Endothelial cell of umbilical vein (primary cell): Measurements from ENCODE around the gene STKLD1.

ENCODE experiments used
- CTCF ChIP-seq, 2 donors: IDR thresholded peaks; 1 replicate in 1 of 2; 2 replicates in 1 of 2; pipeline ENCODE4 v1.5.1; 2011; ENCODE audit warnings: low read length in 2 of 2, mild to moderate bottlenecking in 2 of 2, moderate library complexity in 2 of 2, control low read depth in 1 of 2, inconsistent platforms in 1 of 2, low read depth in 1 of 2; ENCODE audit not compliant: insufficient read depth in 1 of 2; ENCODE audit errors: extremely low read depth in 1 of 2
- EZH2 ChIP-seq: IDR thresholded peaks from 2 replicates; pipeline ENCODE4 v1.6.1; 2012; ENCODE audit warnings: borderline replicate concordance, low read depth, mild to moderate bottlenecking, moderate library complexity, low read length, inconsistent platforms; ENCODE audit not compliant: severe bottlenecking
- MYC ChIP-seq: IDR thresholded peaks from one replicate; pipeline ENCODE4 v1.6.1; 2011; ENCODE audit warnings: mild to moderate bottlenecking, low read depth, low read length
- POLR2A ChIP-seq: IDR thresholded peaks from 2 replicates; pipeline ENCODE4 v1.6.1; 2012; ENCODE audit warnings: low read depth, mild to moderate bottlenecking, control low read depth, low read length

- TF ChIP-seq CTCF (IDR thresholded peaks at IDR 0.05; ENCODE audit: extremely low read depth in 1 of 2, insufficient read depth in 1 of 2, low read depth in 1 of 2, low read length in 2 of 2) (no peak), MYC (no peak), EZH2 (no peak), POLR2A (no peak)
These were observed 67.8 kb downstream of the STKLD1 start for GRCh38 chr9:133443982-133444381.
